HEK293 (cell line): Measurements from ENCODE around the gene CABP1.

ENCODE experiments used
- CTCF ChIA-PET: fragments of 350-600 bp; formaldehyde crosslinking; extraction: SDS; loops from one replicate; lab custom pipeline; 2021; ENCODE audit warnings: antibody characterized with exemption; lab: Yijun Ruan, JAX
- POLR2A ChIA-PET: fragments of 300-600 bp; formaldehyde crosslinking; extraction: SDS; loops from one replicate; lab custom pipeline; 2020; ENCODE audit warnings: antibody characterized with exemption, inconsistent platforms; lab: Yijun Ruan, JAX
- H3K27ac ChIP-seq: fragments of 200-500 bp; sonication (Bioruptor generic); 2 replicates; pipeline ENCODE4 v1.5.1; 2014; ENCODE audit warnings: low read depth, low read length, control low read depth, inconsistent platforms; ENCODE audit errors: extremely low read depth
- H3K36me3 ChIP-seq, 2 experiments: fragments of 200-500 bp in 1 of 2; sonication (Bioruptor generic) in 1 of 2; 1 replicate in 1 of 2; 2 replicates in 1 of 2; pipeline ENCODE4 v1.5.1; 2014 to 2017; ENCODE audit warnings: inconsistent platforms in 2 of 2, low read length in 2 of 2; ENCODE audit not compliant: control insufficient read depth in 2 of 2, insufficient read depth in 1 of 2
- H3K4me1 ChIP-seq: fragments of 200-500 bp; sonication (Bioruptor generic); 2 replicates; pipeline ENCODE4 v1.5.1; 2014; ENCODE audit warnings: mild to moderate bottlenecking, low read length, inconsistent platforms; ENCODE audit not compliant: control insufficient read depth, insufficient read depth
- H3K4me3 ChIP-seq: 2 replicates; pipeline ENCODE4 v1.5.1; 2011; ENCODE audit warnings: low read depth, mild to moderate bottlenecking, control low read depth, low read length, moderate library complexity
- H3K9me3 ChIP-seq: fragments of 200-500 bp; sonication (Bioruptor generic); 2 replicates; pipeline ENCODE4 v1.5.1; 2014; ENCODE audit warnings: low read depth, low read length, inconsistent platforms; ENCODE audit not compliant: control insufficient read depth, insufficient read depth
- HIC1 ChIP-seq: fragments of 450-650 bp; formaldehyde crosslinking; IDR thresholded peaks from 2 replicates; pipeline ENCODE4 v1.5.1; 2016; ENCODE audit warnings: missing biosample characterization, missing genetic modification characterization
- KLF8 ChIP-seq: fragments of 450-650 bp; formaldehyde crosslinking; IDR thresholded peaks from 2 replicates; pipeline ENCODE4 v1.5.1; 2016; ENCODE audit warnings: missing biosample characterization, missing genetic modification characterization
- SALL2 ChIP-seq: fragments of 450-650 bp; formaldehyde crosslinking; IDR thresholded peaks from 2 replicates; pipeline ENCODE4 v1.5.0; 2017; ENCODE audit warnings: missing biosample characterization, mild to moderate bottlenecking, missing genetic modification characterization, borderline replicate concordance
- SCRT2 ChIP-seq: fragments of 450-650 bp; formaldehyde crosslinking; IDR thresholded peaks from 2 replicates; pipeline ENCODE4 v1.5.1; 2016; ENCODE audit warnings: missing biosample characterization, missing genetic modification characterization
- TRIM28 ChIP-seq: IDR thresholded peaks from 2 replicates; pipeline ENCODE4 v1.6.1; 2011; ENCODE audit warnings: low read length, control low read depth, borderline replicate concordance
- ZNF140 ChIP-seq: fragments of 450-650 bp; formaldehyde crosslinking; IDR thresholded peaks from 2 replicates; pipeline ENCODE4 v1.5.1; 2016; ENCODE audit warnings: missing biosample characterization, missing genetic modification characterization
- ZNF18 ChIP-seq: fragments of 450-650 bp; formaldehyde crosslinking; IDR thresholded peaks from 2 replicates; pipeline ENCODE4 v1.5.1; 2016; ENCODE audit warnings: missing biosample characterization, missing genetic modification characterization
- ZNF266 ChIP-seq: fragments of 450-650 bp; formaldehyde crosslinking; IDR thresholded peaks from 2 replicates; pipeline ENCODE4 v1.5.1; 2016; ENCODE audit warnings: missing biosample characterization, missing genetic modification characterization, low read depth
- ZNF37A ChIP-seq: fragments of 450-650 bp; IDR thresholded peaks from 2 replicates; pipeline ENCODE4 v1.5.1; 2018; ENCODE audit warnings: missing biosample characterization, missing genetic modification characterization
- ZNF580 ChIP-seq: fragments of 450-650 bp; formaldehyde crosslinking; IDR thresholded peaks from 2 replicates; pipeline ENCODE4 v1.5.1; 2016; ENCODE audit warnings: missing biosample characterization, missing genetic modification characterization
- ZNF623 ChIP-seq: fragments of 450-650 bp; formaldehyde crosslinking; IDR thresholded peaks from 2 replicates; pipeline ENCODE4 v1.5.1; 2016; ENCODE audit warnings: missing biosample characterization, missing genetic modification characterization
- ZNF660 ChIP-seq: fragments of 450-650 bp; IDR thresholded peaks from 2 replicates; pipeline ENCODE4 v1.5.1; 2018; ENCODE audit warnings: missing biosample characterization, mild to moderate bottlenecking, missing genetic modification characterization
- ZSCAN4 ChIP-seq: fragments of 450-650 bp; formaldehyde crosslinking; IDR thresholded peaks from 2 replicates; pipeline ENCODE4 v1.5.1; 2017; ENCODE audit warnings: missing biosample characterization, missing genetic modification characterization
- TF ChIP-seq, protein P1 (sequence below): fragments of 450-650 bp; formaldehyde crosslinking; IDR thresholded peaks from 2 replicates; pipeline ENCODE4 v1.5.1; 2016; ENCODE audit warnings: missing biosample characterization, missing genetic modification characterization
- TF ChIP-seq, protein P2 (sequence below): fragments of 450-650 bp; IDR thresholded peaks from 2 replicates; pipeline ENCODE4 v1.5.1; 2018; ENCODE audit warnings: missing biosample characterization, missing genetic modification characterization

Gene CABP1

DNA sequence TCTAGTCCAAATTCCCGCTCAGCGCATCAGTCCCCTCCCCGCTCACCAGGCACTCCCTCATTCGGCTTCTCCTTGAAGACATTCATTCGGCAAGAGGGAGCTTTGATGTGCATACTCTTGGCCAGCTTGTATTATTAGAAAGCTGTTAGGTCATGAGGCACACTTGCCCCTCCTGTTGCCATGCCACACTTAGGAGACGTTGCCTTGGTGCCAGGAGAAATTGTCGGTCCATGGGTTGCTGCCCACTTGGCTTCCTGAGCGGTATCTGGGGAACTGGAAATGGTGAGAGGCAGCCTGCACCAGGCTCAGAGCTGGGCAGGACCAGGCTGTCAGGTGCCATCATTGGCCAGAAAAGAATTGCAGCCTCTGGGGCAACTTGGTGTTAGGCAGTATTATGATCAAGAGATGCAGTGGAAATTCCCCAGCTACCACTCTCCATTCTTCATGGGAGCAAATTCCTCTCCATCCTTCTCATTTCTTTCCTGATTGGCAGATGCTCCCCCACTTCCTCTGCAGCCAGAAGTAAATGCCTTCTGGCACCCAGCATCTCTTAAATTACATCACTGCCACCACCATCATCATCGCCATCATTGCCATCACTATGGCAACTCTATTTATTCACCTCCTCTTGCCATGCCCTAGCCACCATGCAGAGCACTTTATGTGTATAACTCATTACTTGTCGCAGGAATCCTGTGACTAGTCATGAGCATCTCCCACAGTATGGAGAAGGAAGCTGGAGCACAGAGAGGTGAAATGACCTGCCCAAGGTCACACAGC, 12.4 kb downstream of the CABP1 start (continued):
- TF ChIP-seq, protein P1, sequence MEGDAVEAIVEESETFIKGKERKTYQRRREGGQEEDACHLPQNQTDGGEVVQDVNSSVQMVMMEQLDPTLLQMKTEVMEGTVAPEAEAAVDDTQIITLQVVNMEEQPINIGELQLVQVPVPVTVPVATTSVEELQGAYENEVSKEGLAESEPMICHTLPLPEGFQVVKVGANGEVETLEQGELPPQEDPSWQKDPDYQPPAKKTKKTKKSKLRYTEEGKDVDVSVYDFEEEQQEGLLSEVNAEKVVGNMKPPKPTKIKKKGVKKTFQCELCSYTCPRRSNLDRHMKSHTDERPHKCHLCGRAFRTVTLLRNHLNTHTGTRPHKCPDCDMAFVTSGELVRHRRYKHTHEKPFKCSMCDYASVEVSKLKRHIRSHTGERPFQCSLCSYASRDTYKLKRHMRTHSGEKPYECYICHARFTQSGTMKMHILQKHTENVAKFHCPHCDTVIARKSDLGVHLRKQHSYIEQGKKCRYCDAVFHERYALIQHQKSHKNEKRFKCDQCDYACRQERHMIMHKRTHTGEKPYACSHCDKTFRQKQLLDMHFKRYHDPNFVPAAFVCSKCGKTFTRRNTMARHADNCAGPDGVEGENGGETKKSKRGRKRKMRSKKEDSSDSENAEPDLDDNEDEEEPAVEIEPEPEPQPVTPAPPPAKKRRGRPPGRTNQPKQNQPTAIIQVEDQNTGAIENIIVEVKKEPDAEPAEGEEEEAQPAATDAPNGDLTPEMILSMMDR (tag by site-specific recombination): no peak
- TF ChIP-seq ZNF18 (no peak), ZNF37A (tag by site-specific recombination) (no peak), SCRT2 (tag by site-specific recombination) (0 out of 2 replicates have a peak, but pooled peaks have one; percentile 18), TRIM28 (no peak), ZSCAN4 (tag by site-specific recombination) (no peak), KLF8 (tag by site-specific recombination) (no peak)

DNA sequence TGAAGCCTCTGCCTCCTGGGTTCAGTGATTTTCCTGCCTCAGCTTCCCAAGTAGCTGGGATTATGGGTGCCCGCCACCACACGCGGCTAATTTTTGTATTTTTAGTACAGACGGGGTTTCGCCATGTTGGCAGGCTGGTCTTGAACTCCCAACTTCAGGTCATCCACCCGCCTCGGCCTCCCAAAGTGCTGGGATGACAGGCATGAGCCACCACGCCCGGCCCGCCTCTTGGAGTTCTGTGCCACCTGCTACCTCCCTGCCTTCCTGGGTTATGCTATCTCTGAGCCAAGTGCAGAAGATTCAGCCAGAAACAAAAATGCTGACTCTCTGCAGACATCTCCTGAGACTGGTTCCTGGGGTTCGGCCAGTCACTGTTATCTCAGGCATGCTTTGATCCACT, 13.2 kb downstream of the CABP1 start:
- no peaks in the 10 kb centered on the region for H3K9me3 ChIP-seq
- POLR2A ChIA-PET: no interaction called here
- H3K4me3 ChIP-seq: no peak overlapping the region
- H3K27ac ChIP-seq: no peak overlapping the region
- H3K4me1 ChIP-seq: no peaks in the 10 kb centered on the region
- CTCF ChIA-PET: no interaction called here
- no peaks in the 10 kb centered on the region for H3K36me3 ChIP-seq
- TF ChIP-seq ZNF140 (tag by site-specific recombination) (no peak), ZNF266 (tag by site-specific recombination) (no peak), HIC1 (tag by site-specific recombination) (no peak), SALL2 (tag by site-specific recombination) (no peak), ZNF660 (tag by site-specific recombination) (no peak), ZNF580 (tag by site-specific recombination) (no peak), ZNF623 (tag by site-specific recombination) (no peak)
- TF ChIP-seq, protein P2, sequence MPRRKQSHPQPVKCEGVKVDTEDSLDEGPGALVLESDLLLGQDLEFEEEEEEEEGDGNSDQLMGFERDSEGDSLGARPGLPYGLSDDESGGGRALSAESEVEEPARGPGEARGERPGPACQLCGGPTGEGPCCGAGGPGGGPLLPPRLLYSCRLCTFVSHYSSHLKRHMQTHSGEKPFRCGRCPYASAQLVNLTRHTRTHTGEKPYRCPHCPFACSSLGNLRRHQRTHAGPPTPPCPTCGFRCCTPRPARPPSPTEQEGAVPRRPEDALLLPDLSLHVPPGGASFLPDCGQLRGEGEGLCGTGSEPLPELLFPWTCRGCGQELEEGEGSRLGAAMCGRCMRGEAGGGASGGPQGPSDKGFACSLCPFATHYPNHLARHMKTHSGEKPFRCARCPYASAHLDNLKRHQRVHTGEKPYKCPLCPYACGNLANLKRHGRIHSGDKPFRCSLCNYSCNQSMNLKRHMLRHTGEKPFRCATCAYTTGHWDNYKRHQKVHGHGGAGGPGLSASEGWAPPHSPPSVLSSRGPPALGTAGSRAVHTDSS: no peak
